GM04503 (cell line): Measurements from ENCODE around the gene MYO1H.

Experiments used
- DNase-seq: peaks from one replicate; pipeline ENCODE4 v3.0.0-alpha.2; 2012; ENCODE audit warnings: low read depth

The MYO1H gene

DNA sequence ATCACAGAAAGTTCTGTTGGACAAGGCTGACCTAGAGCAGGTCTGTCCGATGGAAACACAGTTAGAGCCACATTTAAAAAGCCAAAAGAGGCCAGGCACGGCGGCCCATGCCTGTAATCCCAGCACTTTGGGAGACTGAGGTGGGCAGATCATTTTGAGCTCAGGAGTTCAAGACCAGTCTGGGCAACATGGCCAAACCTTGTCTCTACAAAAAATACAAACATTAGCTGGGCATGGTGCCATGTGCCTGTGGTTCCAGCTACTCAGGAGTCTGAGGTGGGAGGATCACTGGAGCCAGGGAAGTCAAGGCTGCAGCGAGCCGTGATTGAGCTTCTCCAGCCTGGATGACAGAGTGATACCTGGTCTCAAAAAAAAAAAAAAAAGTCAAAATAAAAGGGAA is 144.7 kb downstream of the MYO1H start:
- DNase-seq: no peak

DNA sequence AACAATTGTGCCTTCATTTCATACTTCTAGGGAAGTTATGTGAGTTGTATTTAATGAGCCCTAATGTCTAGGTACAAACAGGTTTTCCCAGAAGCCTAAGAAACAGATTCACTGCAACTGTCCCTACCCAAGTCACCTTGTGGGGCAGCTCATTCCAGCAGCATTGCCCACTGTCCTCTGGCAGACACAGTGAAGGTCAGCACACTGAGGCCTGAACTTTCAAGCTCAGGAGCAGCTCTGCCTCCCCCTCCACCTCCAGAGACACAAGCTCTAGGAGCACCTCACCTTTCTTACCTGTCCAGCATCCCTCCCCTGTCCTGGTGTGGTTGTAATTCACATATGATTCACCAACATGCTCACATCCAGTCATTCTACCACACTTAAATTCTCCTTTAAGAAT is 145.4 kb downstream of the MYO1H start:
- DNase-seq: no peak

DNA sequence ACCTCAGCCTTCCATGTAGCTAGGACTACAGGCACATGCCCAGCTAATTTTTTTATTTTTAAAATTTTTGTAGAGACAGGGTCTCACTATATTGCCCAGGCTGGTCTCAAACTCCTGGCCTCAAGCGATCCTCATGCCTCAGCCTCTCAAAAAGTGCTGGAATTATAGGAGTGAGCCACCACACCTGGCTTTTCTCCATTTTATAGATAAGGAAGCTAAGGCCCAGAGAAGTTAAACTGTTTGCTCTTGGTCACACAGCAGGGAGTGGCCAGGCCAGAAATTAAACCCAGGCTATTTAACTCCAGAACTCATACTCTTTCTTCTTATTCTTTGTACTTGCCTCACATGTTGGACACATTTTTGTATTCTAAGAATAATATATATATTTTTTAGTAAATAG is 146.2 kb downstream of the MYO1H start:
- DNase-seq: no peak

DNA sequence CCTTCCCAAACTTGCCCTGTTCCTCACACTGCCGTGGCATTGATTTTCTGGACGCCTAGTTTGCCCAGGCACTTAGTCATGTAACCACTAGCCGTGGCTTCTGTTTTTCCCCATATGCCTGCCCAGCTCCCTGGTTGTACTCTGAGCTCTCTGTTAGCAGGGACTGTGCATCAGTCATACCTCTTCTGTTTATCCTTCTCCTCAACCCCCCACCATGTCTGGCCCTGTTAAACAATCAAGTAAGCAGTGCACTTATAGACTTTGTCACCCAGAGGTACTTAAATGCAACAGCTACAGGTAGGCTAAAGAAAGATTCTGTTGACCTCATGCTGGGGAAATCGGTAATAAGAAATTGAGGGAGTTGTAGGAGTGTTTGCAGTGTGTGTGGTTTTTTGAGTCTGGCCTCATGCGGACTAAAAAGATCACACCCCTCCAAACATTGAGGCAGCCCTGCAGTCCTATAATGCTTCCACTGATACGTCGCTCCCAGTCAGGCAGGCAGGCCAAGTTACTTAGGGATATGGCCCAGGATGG is 146.7 kb downstream of the MYO1H start:
- DNase-seq: no peak

DNA sequence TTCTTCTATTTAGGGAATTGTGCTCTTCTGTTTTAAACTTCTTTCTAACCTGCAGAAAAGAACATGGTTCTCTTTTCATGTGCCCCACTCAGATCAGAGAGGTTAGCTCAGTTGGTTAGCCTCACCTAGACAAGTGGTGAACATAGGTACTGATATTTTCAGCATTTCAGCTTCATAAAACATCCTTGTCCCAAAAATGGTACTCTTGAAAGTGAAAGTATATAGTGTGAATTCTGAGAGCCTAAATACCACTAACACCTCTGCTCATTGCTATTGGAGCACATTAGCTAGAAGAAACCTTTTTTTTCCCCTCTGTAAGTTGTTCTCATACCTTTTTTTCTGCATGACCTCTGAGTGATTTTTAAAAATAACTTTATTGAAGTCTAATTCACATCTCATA is 147.3 kb downstream of the MYO1H start:
- DNase-seq: no peak

DNA sequence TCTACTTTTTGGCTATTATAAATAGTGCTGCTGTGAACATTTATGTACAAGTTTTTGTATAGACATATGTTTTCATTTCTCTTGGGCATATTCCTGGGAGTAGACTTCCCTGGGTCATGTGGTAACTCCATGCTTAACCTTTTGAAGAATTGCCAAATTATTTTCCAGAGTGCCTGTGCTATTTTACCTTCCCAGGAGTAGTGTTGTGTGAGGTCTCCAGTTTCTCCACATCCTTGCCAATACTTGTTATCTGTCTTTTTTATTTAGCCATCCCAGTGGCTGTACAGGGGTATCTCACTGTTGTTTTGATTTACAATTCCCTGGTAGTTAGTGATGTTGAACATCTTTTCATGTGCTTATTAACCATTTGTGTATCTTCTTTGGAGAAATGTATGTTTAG is 148.6 kb downstream of the MYO1H start:
- no peak for DNase-seq

DNA sequence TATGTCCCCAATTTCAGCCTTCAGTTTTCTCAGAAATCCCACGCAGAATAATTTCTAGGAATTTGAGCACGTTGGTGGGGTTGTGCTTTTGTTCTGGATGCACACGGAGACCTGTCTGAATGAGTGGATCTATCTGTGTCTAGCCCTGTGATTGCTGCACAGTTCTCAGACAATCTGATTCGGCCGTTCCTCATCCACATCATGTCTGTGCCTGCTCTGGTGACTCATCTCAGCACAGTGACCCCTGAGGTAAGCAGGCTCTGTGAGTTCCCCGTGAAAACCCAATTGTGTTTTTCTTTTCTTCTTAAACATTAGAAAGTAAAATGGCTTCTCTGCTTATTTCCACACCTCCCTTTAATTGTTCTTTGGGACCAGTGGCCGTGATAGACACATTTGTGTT is 150.0 kb downstream of the MYO1H start:
- DNase-seq: no peak
